SK-N-SH (cell line): ENCODE data around the gene SPTBN5. TPM values are rescaled to one million over a fixed set of nuclear protein-coding genes. Genes with fewer than 3 reads are reported as not detected.
A peak's percentile ranks its signal among the peaks of the same experiment; 100 is the strongest.

Source experiments
- CTCF ChIA-PET: fragments of 300-600, 350-600 bp; formaldehyde crosslinking; extraction: SDS; loops from one replicate; lab custom pipeline; 2021; lab: Yijun Ruan, JAX
- POLR2A ChIA-PET: fragments of 350-600 bp; sonication (Branson Sonifier 250); formaldehyde crosslinking; extraction: SDS; loops from one replicate; lab custom pipeline; 2020; ENCODE audit warnings: antibody characterized with exemption, inconsistent platforms; lab: Yijun Ruan, JAX
- DNase-seq: peaks from one replicate; pipeline ENCODE4 v3.0.0; 2012
- H2AFZ ChIP-seq: fragments of 200-600 bp; sonication (generic); 2 replicates; pipeline ENCODE4 v1.8.1; 2016; ENCODE audit warnings: antibody characterized with exemption, mild to moderate bottlenecking, low read depth
- H3F3A ChIP-seq: fragments of 200-600 bp; sonication (generic); replicated peaks from 2 replicates; pipeline ENCODE3; 2016; ENCODE audit warnings: antibody characterized with exemption, mild to moderate bottlenecking; ENCODE audit not compliant: insufficient read depth
- H3K27ac ChIP-seq, 2 experiments: fragments of 200-500 bp in 1 of 2; fragments of 200-600 bp in 1 of 2; sonication (Bioruptor generic) in 1 of 2; sonication (generic), shearing (Covaris generic) in 1 of 2; 2 replicates each; pipeline versions ENCODE4 v1.5.1 to v1.6.1; 2014 to 2016; ENCODE audit warnings: low read depth in 2 of 2, inconsistent platforms in 1 of 2, low read length in 1 of 2, mild to moderate bottlenecking in 1 of 2, mixed read lengths in 1 of 2
- H3K27me3 ChIP-seq: fragments of 200-600 bp; sonication (generic), shearing (Covaris generic); 2 replicates; pipeline ENCODE4 v1.6.1; 2016; ENCODE audit warnings: mixed run types; ENCODE audit not compliant: insufficient read depth
- H3K36me3 ChIP-seq, 2 experiments: fragments of 200-500 bp in 1 of 2; fragments of 200-600 bp in 1 of 2; sonication (Bioruptor generic) in 1 of 2; sonication (generic) in 1 of 2; replicated peaks in 1 of 2; 2 replicates each; pipeline versions ENCODE3 to v1.5.1; 2014 to 2016; ENCODE audit warnings: low read length in 1 of 2, mild to moderate bottlenecking in 1 of 2; ENCODE audit not compliant: insufficient read depth in 2 of 2, control insufficient read depth in 1 of 2
- H3K4me1 ChIP-seq, 2 experiments: fragments of 200-500 bp in 1 of 2; fragments of 200-600 bp in 1 of 2; sonication (Bioruptor generic) in 1 of 2; sonication (generic), shearing (Covaris generic) in 1 of 2; 2 replicates each; pipeline versions ENCODE4 v1.5.1 to v1.6.1; 2014 to 2016; ENCODE audit warnings: low read depth in 1 of 2, low read length in 1 of 2, mixed run types in 1 of 2; ENCODE audit not compliant: insufficient read depth in 2 of 2, control insufficient read depth in 1 of 2
- H3K4me2 ChIP-seq: fragments of 200-600 bp; sonication (generic), shearing (Covaris generic); 2 replicates; pipeline ENCODE4 v1.6.1; 2017; ENCODE audit warnings: mixed run types
- H3K4me3 ChIP-seq, 2 experiments: fragments of 200-500 bp in 1 of 2; fragments of 200-600 bp in 1 of 2; sonication (Bioruptor generic) in 1 of 2; sonication (generic), shearing (Covaris generic) in 1 of 2; 2 replicates each; pipeline versions ENCODE4 v1.5.1 to v1.8.1; 2014 to 2016; ENCODE audit warnings: low read depth in 2 of 2, inconsistent platforms in 1 of 2, low read length in 1 of 2, mild to moderate bottlenecking in 1 of 2, mixed read lengths in 1 of 2, moderate library complexity in 1 of 2
- H3K79me2 ChIP-seq: fragments of 200-600 bp; sonication (generic); 2 replicates; pipeline ENCODE4 v1.8.1; 2017; ENCODE audit warnings: mild to moderate bottlenecking; ENCODE audit not compliant: insufficient read depth
- H3K9ac ChIP-seq: fragments of 200-600 bp; sonication (generic); 2 replicates; pipeline ENCODE4 v1.6.1; 2017; ENCODE audit warnings: mixed run types
- H3K9me2 ChIP-seq: fragments of 200-600 bp; sonication (generic); 2 replicates; pipeline ENCODE4 v1.6.1; 2017; ENCODE audit warnings: mixed run types
- H3K9me3 ChIP-seq: fragments of 200-600 bp; sonication (generic); 2 replicates; pipeline ENCODE4 v1.6.1; 2017; ENCODE audit warnings: mixed run types, mild to moderate bottlenecking, moderate library complexity
- H4K20me1 ChIP-seq: fragments of 200-600 bp; sonication (generic); 2 replicates; pipeline ENCODE4 v1.6.1; 2017; ENCODE audit warnings: mild to moderate bottlenecking, mixed run types; ENCODE audit not compliant: insufficient read depth
- CHD2 ChIP-seq: fragments of 150-350 bp; IDR thresholded peaks from 2 replicates; pipeline ENCODE4 v1.6.1; 2018; ENCODE audit warnings: low read length; ENCODE audit not compliant: partially characterized antibody
- CTCF ChIP-seq: fragments of 200-600 bp; sonication (generic); IDR thresholded peaks from 2 replicates; pipeline ENCODE4 v1.6.1; 2017; ENCODE audit warnings: antibody characterized with exemption, mild to moderate bottlenecking, moderate library complexity
- ELF1 ChIP-seq: IDR thresholded peaks from 2 replicates; pipeline ENCODE4 v1.4.0; 2012
- EP300 ChIP-seq, 2 experiments: IDR thresholded peaks; 2 replicates each; pipeline versions ENCODE4 v1.4.0 to v1.6.1; 2012; ENCODE audit warnings: borderline replicate concordance in 1 of 2, low read depth in 1 of 2, low read length in 1 of 2
- EZH2phosphoT487 ChIP-seq: fragments of 200-600 bp; sonication (generic); IDR thresholded peaks from 2 replicates; pipeline ENCODE4 v1.6.1; 2017; ENCODE audit warnings: low read depth, mixed run types, mild to moderate bottlenecking, antibody characterized with exemption, moderate library complexity, borderline replicate concordance
- FOSL2 ChIP-seq: IDR thresholded peaks from 2 replicates; pipeline ENCODE4 v1.4.0; 2012; ENCODE audit warnings: low read depth, mild to moderate bottlenecking, moderate library complexity, borderline replicate concordance
- GABPA ChIP-seq: IDR thresholded peaks from 2 replicates; pipeline ENCODE4 v1.4.0; 2012; ENCODE audit warnings: low read depth, mild to moderate bottlenecking
- MEF2A ChIP-seq: IDR thresholded peaks from 2 replicates; pipeline ENCODE4 v1.4.0; 2012; ENCODE audit warnings: low read depth, borderline replicate concordance
- NFIC ChIP-seq: IDR thresholded peaks from 2 replicates; pipeline ENCODE4 v1.4.0; 2012; ENCODE audit warnings: borderline replicate concordance
- NRF1 ChIP-seq: IDR thresholded peaks from 2 replicates; pipeline ENCODE4 v1.6.1; 2012; ENCODE audit warnings: low read depth, mild to moderate bottlenecking, low read length
- RCOR1 ChIP-seq: fragments of 150-350 bp; IDR thresholded peaks from 2 replicates; pipeline ENCODE4 v1.6.1; 2017; ENCODE audit warnings: antibody characterized with exemption, low read length
- RFX5 ChIP-seq: IDR thresholded peaks from 2 replicates; pipeline ENCODE4 v1.6.1; 2012; ENCODE audit warnings: mild to moderate bottlenecking, improper control_type of control experiment, low read length
- SIN3A ChIP-seq: IDR thresholded peaks from 2 replicates; pipeline ENCODE4 v1.6.1; 2012; ENCODE audit warnings: low read depth, mild to moderate bottlenecking, low read length, moderate library complexity, borderline replicate concordance
- SMC3 ChIP-seq: IDR thresholded peaks from 2 replicates; pipeline ENCODE4 v1.6.1; 2012; ENCODE audit warnings: low read depth, low read length, improper control_type of control experiment
- TAF1 ChIP-seq: IDR thresholded peaks from 2 replicates; pipeline ENCODE4 v1.6.1; 2012; ENCODE audit warnings: low read depth, mild to moderate bottlenecking, low read length, moderate library complexity, borderline replicate concordance
- TCF12 ChIP-seq: IDR thresholded peaks from 2 replicates; pipeline ENCODE4 v1.4.0; 2012
- USF1 ChIP-seq: IDR thresholded peaks from 2 replicates; pipeline ENCODE4 v1.4.0; 2012; ENCODE audit warnings: low read depth, borderline replicate concordance
- USF2 ChIP-seq: fragments of 150-350 bp; IDR thresholded peaks from 2 replicates; pipeline ENCODE4 v1.6.1; 2017; ENCODE audit warnings: antibody characterized with exemption, low read length, low read depth, borderline replicate concordance
- ZBTB33 ChIP-seq: IDR thresholded peaks from 2 replicates; pipeline ENCODE4 v1.4.0; 2012; ENCODE audit warnings: low read depth, borderline replicate concordance
- WGBS: methylation state at CpG from one replicate; pipeline ENCODE4 v1.1.6; 2017; ENCODE audit warnings: low lambda C conversion rate; 5-methylcytosine and 5-hydroxymethylcytosine counted together
- polyA plus RNA-seq, 3 experiments: library from polyadenylated mRNA; depleted of rRNA; stranded (reverse); fragments of >200 nt; gene quantifications; 2 replicates each; pipeline ENCODE4 v1.2.3, GENCODE V29; 2012

Gene SPTBN5
- polyA plus RNA-seq, 1 of the 3 experiments (the other 2 are of a cell fraction): 0.23 TPM

- CTCF ChIA-PET: interaction anchor here (1.2 to 2.5 kb wide), 3 partner anchors 18 to 304 kb away, joined by 3 to 15 read pairs (median 3); no protein-coding TSS in a partner anchor
- no peaks in the 10 kb centered on the region for H3K9me3 ChIP-seq
Measured at GRCh38 chr15:41861736-41862356, 32.0 kb downstream of the SPTBN5 start.

More at GRCh38 chr15:41861736-41862356, 32.0 kb downstream of the SPTBN5 start:
- Histone ChIP-seq H3K4me3 (no peak overlapping the region), H2AFZ (no peak overlapping the region), H3K9ac (no peak overlapping the region), H3K36me3 (no peaks in the 10 kb centered on the region), H3K27ac (peak overlapping the region in 1 of 2 experiments; percentile 28; a peak in 1 of 4 replicates), H3K4me2 (no peak overlapping the region), H4K20me1 (no peaks in the 10 kb centered on the region), H3F3A (no peaks in the 10 kb centered on the region), H3K9me2 (no peaks in the 10 kb centered on the region), H3K79me2 (no peaks in the 10 kb centered on the region), H3K27me3 (no peaks in the 10 kb centered on the region), H3K4me1 (peaks cover 0 to 30% of the 10 kb centered on the region in 2 experiments; a peak in 1 of 4 replicates)
- no peak for TF ChIP-seq ZBTB33
- no peak for TF ChIP-seq USF2
- no peak for TF ChIP-seq EZH2phosphoT487
- no peak for TF ChIP-seq NFIC
- no peak for TF ChIP-seq CTCF
- TF ChIP-seq NRF1: no peak
- no peak for TF ChIP-seq ELF1
- no peak for TF ChIP-seq RFX5
- no peak for TF ChIP-seq RCOR1
- no peak for TF ChIP-seq SIN3A
- TF ChIP-seq TCF12: no peak
- TF ChIP-seq FOSL2: no peak
- TF ChIP-seq GABPA: no peak
- TF ChIP-seq SMC3: no peak
- TF ChIP-seq EP300 (IDR thresholded peaks at IDR 0.05; ENCODE audit: borderline replicate concordance in 1 of 2, low read depth in 1 of 2, low read length in 1 of 2): no peak
- no peak for TF ChIP-seq TAF1
- TF ChIP-seq CHD2: no peak
- no peak for TF ChIP-seq USF1
- TF ChIP-seq MEF2A: no peak
- POLR2A ChIA-PET: interaction anchor here (0.6 to 1.7 kb wide), 3 partner anchors 9 to 14 kb away, joined by 3 to 6 read pairs (median 3); no protein-coding TSS in a partner anchor
- no peak for DNase-seq
- WGBS: 80% methylated on average over 17 of the region's 18 CpGs
